Gastroesophageal sphincter (tissue), 3 donors: ENCODE data around the gene PPP2R5D.

Experiments
- CTCF ChIP-seq, 4 experiments: fragments of 200-600 bp in 2 of 4; fragments of 450-650 bp in 2 of 4; sonication (generic) in 1 of 4; IDR thresholded peaks; one replicate each; pipeline ENCODE4 v1.5.1; 2017 to 2019; ENCODE audit warnings: antibody characterized with exemption in 4 of 4, mild to moderate bottlenecking in 2 of 4, moderate library complexity in 2 of 4
- POLR2A ChIP-seq, 2 donors: fragments of 450-650 bp; IDR thresholded peaks; one replicate each; pipeline ENCODE4 v1.6.1; 2017; ENCODE audit warnings: antibody characterized with exemption in 2 of 2, mild to moderate bottlenecking in 2 of 2, moderate library complexity in 1 of 2
- POLR2AphosphoS5 ChIP-seq: sonication (generic); formaldehyde crosslinking; IDR thresholded peaks from one replicate; pipeline ENCODE4 v1.6.1; 2017; ENCODE audit warnings: antibody characterized with exemption

- no peak for TF ChIP-seq POLR2A (IDR thresholded peaks at IDR 0.05)
- TF ChIP-seq POLR2AphosphoS5, result no peak
- no peak for TF ChIP-seq CTCF (IDR thresholded peaks at IDR 0.05)
Measured at GRCh38 chr6:42973926-42974325, 10.4 kb upstream of the PPP2R5D start.
